Subcutaneous adipose tissue (tissue), 4 donors: Measurements from ENCODE around the gene DHX58. TPM values are rescaled to one million over a fixed set of nuclear protein-coding genes. Genes with fewer than 3 reads are reported as not detected.

Experiments
- total RNA-seq, 4 donors: library from RNA; depleted of rRNA; stranded (reverse); fragments of >200 nt; gene quantifications; one replicate each; pipeline ENCODE4 v1.1.0, GENCODE V29; 2016
- TF ChIP-seq, protein P1 (sequence below): fragments of 450-650 bp; IDR thresholded peaks from one replicate; pipeline ENCODE4 v1.5.1; 2016; ENCODE audit warnings: low read depth, mild to moderate bottlenecking, control low read depth, antibody characterized with exemption, moderate library complexity

Gene DHX58
- total RNA-seq, 4 donors from 2014 or later: 4.7 to 17.1 (median 13.5) TPM

DNA sequence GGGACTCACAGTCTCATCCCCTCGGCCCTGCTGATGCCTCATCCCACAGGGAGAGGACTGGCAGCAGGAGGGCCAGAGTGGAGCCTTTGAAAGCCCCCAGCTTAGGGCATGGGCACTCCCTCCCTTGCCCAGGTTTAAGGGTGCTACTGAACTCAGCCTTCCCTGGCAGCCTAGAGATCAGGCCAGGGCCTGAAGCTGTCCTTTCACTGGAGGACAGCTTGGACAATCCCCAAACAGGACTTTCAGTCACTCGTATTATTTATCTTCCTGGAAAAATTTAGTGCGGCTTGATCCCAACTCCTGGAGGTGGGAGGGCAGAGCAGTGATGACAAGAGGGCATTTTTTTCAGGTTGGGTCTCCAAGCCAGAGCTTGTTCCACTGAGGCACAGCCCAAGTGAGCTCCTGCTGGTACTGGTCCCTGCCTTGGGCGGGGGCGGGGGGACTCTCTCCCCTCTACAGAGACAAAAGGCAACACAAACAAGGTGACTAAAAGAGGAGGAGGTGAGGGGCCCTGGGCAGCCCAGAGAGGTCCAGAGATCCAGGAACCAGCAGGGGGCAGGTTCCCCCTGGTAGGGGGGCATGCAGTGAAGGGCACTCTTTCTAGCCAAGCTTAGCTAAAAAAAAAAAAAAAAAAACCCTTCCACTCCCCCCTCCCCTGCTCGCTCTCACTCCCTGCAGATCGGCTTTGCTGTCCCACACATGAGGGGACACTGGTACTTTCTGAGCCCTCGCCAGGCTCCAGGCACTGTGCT lies 16.0 kb downstream of the DHX58 start:
- TF ChIP-seq, protein P1, sequence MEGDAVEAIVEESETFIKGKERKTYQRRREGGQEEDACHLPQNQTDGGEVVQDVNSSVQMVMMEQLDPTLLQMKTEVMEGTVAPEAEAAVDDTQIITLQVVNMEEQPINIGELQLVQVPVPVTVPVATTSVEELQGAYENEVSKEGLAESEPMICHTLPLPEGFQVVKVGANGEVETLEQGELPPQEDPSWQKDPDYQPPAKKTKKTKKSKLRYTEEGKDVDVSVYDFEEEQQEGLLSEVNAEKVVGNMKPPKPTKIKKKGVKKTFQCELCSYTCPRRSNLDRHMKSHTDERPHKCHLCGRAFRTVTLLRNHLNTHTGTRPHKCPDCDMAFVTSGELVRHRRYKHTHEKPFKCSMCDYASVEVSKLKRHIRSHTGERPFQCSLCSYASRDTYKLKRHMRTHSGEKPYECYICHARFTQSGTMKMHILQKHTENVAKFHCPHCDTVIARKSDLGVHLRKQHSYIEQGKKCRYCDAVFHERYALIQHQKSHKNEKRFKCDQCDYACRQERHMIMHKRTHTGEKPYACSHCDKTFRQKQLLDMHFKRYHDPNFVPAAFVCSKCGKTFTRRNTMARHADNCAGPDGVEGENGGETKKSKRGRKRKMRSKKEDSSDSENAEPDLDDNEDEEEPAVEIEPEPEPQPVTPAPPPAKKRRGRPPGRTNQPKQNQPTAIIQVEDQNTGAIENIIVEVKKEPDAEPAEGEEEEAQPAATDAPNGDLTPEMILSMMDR: no peak

DNA sequence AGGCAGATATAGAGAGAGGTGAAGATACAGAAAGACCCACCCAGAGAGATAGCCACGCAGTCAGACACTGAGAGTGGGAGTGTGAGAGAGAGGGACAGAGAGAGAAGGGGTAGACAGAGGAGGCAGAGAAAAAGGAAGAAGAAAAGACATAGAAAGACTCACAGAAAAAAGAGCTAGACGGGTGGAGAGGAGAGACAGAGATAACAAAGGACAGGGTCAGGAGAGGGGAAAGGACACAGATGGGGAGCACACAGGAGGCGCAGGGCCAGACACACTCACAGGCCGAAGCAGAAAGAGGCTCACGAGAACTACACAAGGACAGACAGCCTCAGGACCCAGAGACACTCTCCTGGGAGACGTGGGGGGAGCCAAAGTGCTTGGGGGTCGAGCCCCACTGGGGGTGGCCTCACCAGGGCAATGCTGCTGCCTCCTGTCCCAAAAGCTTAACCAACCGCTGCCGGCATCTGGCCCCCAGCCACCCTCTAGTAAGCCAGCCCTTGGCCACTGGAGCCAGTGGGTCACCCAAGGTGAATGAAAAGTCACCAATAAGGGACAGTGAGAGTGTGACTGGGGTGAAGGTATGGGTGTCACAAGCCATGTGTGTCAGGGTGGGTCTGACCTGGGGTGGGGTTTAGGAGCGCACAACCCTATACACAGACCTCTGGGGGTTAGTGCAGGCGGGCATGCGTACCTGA lies 18.0 kb downstream of the DHX58 start:
- TF ChIP-seq, protein P1: no peak

DNA sequence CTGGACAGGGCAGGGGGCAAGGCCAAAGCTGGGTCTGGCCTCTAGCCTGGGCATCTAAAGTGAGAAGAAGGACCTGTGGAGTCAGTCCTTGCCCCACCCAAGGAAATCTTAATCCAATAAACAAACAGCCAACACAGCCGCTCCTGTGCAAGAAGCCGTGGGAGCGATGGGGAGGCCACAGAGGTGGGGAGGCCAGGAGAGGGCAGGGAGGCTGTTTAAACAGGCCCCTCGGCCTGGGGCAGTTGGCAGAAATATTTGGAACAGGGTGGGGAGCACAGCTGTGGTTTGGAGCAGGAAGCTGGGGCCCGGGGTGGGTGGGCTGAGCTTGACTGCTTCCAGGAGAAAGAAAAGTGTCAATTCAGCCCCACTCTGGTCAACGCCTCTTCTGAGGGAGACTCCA lies 19.6 kb downstream of the DHX58 start:
- TF ChIP-seq, protein P1: no peak

DNA sequence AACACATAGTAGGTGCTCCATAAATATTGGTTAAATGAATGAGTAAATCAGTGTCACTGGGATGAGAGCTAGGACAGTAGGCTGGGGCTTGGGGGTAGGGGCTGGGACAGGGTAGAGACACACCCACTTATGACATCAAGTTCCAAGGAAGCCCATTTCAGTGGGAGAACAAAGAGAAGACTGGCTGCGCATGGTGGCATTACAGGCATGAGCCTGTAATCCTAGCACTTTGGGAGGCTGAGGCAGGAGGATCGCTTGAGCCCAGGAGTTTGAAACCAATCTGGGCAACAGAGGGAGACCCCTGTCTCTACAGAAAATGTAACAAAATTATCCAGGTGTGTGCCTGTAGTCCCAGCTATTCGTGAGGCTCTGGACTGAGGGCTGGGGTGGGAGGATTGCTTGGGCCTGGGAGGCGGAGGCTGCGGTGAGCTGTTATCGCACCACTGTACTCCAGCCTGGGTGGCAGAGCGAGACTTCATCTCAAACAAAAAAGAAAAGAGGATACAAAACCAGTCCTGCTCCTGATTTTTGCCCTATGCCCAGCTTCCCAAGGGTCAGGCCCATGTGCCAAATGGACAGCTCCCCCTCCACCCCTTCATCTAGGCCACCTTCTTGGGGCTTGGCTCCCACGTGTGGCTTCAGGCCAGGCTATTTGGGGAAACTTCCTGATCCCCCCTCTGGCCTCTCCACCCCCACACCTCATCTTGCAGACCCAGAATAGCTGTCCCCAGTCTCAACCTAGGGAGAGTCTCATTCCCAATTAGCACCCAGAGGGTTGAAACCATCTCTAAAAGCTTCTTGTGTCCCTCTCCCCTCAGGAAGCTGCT lies 21.3 kb downstream of the DHX58 start:
- TF ChIP-seq, protein P1: no peak

DNA sequence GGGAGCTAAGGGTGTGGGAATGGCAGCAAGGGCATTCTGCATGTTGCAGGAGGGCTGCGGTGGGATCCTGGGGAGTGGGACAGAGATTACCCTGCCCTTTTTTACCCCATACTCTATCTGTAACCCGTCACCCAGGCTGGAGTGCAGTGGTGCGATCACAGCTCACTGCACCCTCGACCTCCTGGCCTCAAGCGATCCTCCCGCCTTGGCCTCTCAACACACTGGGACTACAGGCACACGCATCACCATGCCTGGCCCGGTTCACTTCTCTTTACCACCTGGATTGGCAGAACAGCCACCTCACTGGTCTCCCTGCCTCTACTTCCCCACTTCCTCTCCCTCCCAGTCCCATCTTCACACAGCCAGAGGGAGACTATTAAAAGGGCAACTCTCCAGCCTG lies 23.8 kb downstream of the DHX58 start:
- TF ChIP-seq, protein P1: no peak

DNA sequence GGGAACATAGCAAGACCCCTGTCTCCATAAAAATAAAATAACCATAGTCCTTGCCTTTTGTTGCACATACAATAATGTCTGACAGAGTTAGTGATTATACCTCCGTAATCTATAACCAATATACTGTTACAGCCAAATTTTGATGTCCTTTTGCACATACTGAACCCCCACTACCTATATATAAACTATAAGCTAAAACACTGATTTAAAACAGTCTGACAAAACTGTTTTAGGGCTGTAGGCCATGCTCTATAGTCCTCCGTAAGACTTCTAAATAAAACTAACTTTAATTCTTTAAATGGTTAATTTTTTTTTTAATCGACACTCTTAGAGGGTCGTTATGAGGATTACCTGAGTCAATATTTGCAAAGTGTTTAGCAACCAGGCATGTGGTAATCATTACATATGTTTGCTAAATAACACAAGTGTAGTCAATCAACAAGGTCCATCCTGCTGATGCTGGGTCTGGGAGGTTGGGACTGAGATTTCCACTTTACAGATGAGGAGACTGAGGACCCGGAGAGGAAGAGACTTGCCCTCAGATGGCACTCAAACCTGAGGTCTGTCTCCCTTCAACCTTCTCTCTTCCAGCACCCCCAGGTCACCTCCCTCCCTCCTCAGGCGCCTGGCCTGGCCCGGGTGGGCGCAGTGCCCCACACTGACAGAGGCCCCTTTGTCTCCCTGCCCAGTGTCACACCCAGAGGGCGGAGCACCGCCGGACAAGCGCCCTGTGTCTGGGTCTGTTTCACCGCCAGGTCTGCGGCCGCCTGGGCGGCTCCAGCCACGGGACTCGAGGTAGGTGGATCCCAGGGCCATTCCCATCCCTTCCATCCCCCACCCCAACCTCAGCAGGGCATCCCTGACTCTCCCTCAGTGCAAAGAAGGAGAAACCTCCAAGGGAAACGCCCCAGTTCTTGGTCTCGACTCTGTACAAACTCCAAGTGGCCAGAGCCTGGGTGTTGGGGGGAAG lies 24.5 kb downstream of the DHX58 start:
- TF ChIP-seq, protein P1: no peak
